ENCODE measurements around the gene ZNF343. TPM values are rescaled to one million over a fixed set of nuclear protein-coding genes. Genes with fewer than 3 reads are reported as not detected.

ZNF343 gene
- total and polyA plus RNA-seq, 12 donors, result 5.8 to 13.0 (median 9.4) TPM

DNA sequence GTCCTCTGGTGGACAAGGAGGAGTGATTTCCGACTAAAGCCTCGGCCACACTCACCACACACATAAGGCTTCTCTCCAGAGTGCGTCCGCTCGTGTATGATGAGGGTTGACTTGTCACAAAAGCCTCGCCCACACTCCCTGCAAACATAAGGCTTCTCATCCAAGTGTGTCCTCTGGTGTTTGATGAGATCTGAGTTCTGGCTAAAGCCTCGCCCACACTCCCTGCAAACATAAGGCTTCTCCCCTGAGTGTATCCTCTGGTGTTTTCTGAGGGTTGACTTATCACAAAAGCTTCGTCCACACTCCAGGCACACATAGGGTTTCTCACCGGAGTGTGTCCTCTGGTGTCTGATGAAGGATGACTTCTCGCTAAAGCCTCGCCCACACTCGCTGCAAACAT is 25.2 kb downstream of the ZNF343 start:
- Histone ChIP-seq H3K27ac (no peak overlapping the region), H3K36me3 (replicated peaks in 1 of 2) (peaks cover 0 to 48% of the 10 kb centered on the region in 2 donors), H3K4me3 (no peak overlapping the region), H3K4me1 (replicated peaks in 1 of 2) (no peaks in the 10 kb centered on the region), H3K9me3 (replicated peaks in 1 of 3) (no peaks in the 10 kb centered on the region), H3K27me3 (no peaks in the 10 kb centered on the region)
- intact Hi-C loops (cut with DNase I), result no loop called here
- DNase-seq, result no peak
- TF ChIP-seq, protein P1, sequence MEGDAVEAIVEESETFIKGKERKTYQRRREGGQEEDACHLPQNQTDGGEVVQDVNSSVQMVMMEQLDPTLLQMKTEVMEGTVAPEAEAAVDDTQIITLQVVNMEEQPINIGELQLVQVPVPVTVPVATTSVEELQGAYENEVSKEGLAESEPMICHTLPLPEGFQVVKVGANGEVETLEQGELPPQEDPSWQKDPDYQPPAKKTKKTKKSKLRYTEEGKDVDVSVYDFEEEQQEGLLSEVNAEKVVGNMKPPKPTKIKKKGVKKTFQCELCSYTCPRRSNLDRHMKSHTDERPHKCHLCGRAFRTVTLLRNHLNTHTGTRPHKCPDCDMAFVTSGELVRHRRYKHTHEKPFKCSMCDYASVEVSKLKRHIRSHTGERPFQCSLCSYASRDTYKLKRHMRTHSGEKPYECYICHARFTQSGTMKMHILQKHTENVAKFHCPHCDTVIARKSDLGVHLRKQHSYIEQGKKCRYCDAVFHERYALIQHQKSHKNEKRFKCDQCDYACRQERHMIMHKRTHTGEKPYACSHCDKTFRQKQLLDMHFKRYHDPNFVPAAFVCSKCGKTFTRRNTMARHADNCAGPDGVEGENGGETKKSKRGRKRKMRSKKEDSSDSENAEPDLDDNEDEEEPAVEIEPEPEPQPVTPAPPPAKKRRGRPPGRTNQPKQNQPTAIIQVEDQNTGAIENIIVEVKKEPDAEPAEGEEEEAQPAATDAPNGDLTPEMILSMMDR (IDR thresholded peaks at IDR 0.05), result no peak
- TF ChIP-seq POLR2A (IDR thresholded peaks at IDR 0.05), result no peak
- WGBS, 4 donors, result 93 to 98% (median 95%) methylated on average over 12 of the region's 12 CpGs

DNA sequence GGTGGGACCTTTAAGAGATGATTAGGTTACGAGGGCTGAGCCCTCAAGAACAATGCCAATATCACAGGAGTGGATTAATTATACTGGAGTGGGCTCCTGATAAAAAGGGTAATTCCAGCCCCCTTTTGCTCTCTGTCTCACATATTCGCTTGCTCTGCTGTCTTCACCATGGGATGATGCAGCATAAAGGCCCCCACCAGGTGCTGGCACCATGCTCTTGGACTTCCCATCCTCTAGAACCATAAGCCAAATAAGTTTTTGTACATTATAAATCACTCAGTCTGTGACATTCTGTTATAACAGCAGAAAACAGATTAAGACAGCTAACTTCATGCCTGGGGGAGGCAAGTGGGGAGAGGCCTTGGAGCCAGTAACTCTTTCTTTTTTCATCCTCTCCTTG is 28.3 kb downstream of the ZNF343 start:
- no peak overlapping the region for H3K27ac ChIP-seq
- intact Hi-C loops (cut with DNase I), result no loop called here
- H3K4me1 ChIP-seq (replicated peaks in 1 of 2), result peaks cover 0 to under 1% of the 10 kb centered on the region in 2 donors
- no peaks in the 10 kb centered on the region for H3K27me3 ChIP-seq
- WGBS, 4 donors, result 94 to 100% (median 96%) methylated on average over 2 of the region's 2 CpGs
- TF ChIP-seq, protein P1 (IDR thresholded peaks at IDR 0.05), result no peak
- TF ChIP-seq POLR2A (IDR thresholded peaks at IDR 0.05), result no peak
- peaks cover 0 to 29% of the 10 kb centered on the region in 2 donors for H3K36me3 ChIP-seq (replicated peaks in 1 of 2)
- no peak overlapping the region for H3K4me3 ChIP-seq
- DNase-seq, result no peak
- H3K9me3 ChIP-seq (replicated peaks in 1 of 3), result no peaks in the 10 kb centered on the region

DNA sequence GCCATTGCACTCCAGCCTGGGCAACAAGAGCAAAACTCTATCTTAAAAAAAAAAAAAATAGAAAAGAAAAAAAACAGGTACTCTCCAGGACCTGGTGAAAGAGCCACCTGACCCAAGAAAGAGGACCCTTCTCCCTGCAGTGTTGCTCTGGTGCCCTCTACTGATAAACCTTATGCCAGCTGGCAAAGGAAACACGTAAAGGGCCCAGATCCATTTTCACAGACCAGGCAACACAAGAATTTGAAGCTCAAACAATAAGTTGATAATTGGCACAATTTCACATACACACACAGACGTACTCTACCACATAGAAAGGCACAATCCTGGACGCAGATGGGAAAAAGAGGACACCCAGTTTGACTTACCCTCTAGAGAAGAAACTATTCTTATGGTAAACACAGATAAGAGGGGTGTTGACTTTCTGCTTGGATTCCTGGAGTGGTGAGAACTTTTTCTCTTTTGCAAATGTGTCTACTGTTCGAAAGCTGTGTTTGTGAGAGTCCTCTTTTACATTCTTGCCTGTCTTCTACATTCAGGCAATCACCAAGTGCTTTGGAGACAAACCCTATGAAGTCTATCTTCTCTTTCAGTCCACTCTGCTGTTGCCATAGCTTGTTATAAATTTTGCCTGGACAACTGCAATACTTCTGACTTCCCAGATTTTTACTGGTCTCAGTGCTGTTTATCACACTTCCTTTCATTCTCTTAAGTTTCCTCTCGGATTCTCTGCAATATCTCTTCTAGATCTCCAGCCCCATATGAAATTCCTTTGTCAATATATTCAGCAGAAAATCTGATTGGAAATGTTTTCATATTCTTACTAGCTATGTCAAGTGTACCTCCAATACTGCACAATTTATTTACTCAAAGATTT is 31.7 kb downstream of the ZNF343 start:
- H3K27me3 ChIP-seq, result no peaks in the 10 kb centered on the region
- H3K4me3 ChIP-seq, result no peak overlapping the region
- DNase-seq, result no peak
- intact Hi-C loops (cut with DNase I), result no loop called here
- H3K27ac ChIP-seq, result no peak overlapping the region
- no peaks in the 10 kb centered on the region for H3K36me3 ChIP-seq (replicated peaks in 1 of 2)
- H3K9me3 ChIP-seq (replicated peaks in 1 of 3), result no peaks in the 10 kb centered on the region
- peaks cover 4 to 19% of the 10 kb centered on the region in 2 donors for H3K4me1 ChIP-seq (replicated peaks in 1 of 2)
- TF ChIP-seq, protein P1 (IDR thresholded peaks at IDR 0.05), result no peak
- no peak for TF ChIP-seq POLR2A (IDR thresholded peaks at IDR 0.05)
- 90 to 97% (median 94%) methylated on average over 5 of the region's 5 CpGs for WGBS, 4 donors

DNA sequence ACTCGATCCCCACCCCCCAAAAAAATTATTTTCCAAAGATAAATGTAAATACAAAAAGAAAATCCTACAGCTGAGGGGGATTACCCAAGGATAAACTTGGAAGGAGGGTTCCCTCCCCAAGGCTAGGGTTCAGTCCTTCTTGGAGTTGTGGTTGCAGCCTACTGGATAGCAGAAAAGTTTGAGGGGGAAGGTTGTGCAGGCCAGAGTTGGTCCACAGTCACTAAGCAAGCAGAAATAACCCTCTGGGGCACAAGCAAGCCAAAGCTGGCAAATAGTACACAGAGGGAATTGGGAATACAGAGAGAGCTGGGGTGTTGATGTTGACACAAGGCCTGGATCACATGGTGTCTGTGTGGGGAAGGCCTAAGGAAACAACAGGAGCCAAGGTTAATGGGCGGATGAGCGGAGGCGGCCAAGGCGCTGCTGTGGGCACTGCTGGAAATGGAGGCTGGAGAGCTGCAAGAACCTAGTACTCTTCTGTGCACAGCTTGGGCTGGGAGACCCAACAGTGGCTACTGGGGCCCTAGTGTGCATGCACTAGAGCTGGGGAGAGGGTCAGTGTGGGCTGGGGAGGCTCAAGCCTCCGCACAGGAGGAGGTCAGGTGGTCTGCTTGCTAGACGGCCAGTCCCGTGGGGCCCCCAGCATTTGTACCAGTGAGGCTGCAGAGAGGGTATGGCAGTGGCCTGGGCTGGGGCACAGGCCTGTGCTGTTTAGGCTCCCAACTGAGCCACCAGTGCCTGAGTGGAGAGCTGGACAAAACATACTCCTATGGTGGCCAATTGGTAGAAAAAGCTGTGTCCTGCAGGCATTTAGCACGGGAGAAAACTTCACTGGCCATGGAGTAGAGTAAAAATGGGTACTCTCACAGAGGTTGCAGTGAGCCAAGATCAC is 32.6 kb downstream of the ZNF343 start:
- Histone ChIP-seq H3K27me3 (no peaks in the 10 kb centered on the region), H3K36me3 (replicated peaks in 1 of 2) (no peaks in the 10 kb centered on the region), H3K4me3 (no peak overlapping the region), H3K4me1 (replicated peaks in 1 of 2) (peaks cover 4 to 22% of the 10 kb centered on the region in 2 donors), H3K9me3 (replicated peaks in 1 of 3) (no peaks in the 10 kb centered on the region), H3K27ac (no peak overlapping the region)
- WGBS, 4 donors, result 96 to 99% (median 97%) methylated on average over 6 to 9 of the region's 9 CpGs
- intact Hi-C loops (cut with DNase I), result no loop called here
- no peak for TF ChIP-seq POLR2A (IDR thresholded peaks at IDR 0.05)
- TF ChIP-seq, protein P1 (IDR thresholded peaks at IDR 0.05), result no peak
- no peak for DNase-seq
